GM12892 (cell line): ENCODE results near the gene LLGL2.

ENCODE experiments used
- POLR2A ChIP-seq: IDR thresholded peaks from 2 replicates; pipeline ENCODE4 v1.6.1; 2011; ENCODE audit warnings: low read depth, low read length, control low read depth
- POLR2AphosphoS5 ChIP-seq: IDR thresholded peaks from 2 replicates; pipeline ENCODE4 v1.6.1; 2011; ENCODE audit warnings: low read depth, low read length, control low read depth
- TAF1 ChIP-seq: IDR thresholded peaks from 2 replicates; pipeline ENCODE4 v1.6.1; 2011; ENCODE audit warnings: low read depth, mild to moderate bottlenecking, control low read depth, low read length, borderline replicate concordance

DNA sequence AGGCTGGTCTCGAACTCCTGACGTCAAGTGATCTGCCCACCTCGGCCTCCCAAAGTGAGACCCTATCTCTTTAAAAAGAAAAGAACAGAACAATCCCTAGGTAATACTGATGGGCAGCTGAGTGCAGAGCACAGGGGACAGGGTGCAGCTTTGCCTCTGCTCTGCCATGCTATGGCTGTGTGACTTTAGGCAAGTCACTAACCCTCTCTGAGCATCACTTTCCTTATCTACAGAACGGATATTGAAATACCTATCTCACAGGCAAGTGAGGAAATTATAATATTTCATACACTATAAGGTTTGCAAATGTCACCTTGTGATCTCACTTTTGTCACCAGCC is 14.3 kb upstream of the LLGL2 start:
- TF ChIP-seq POLR2AphosphoS5 (no peak), POLR2A (no peak), TAF1 (no peak)
